ENCODE measurements around the gene FUZ.

FUZ gene

GRCh38 chr19:49774969-49775368 lies 38.1 kb downstream of the FUZ start:
- no peak for DNase-seq

- DNase-seq: no peak
These were observed 39.3 kb downstream of the FUZ start for GRCh38 chr19:49773663-49774350.

- DNase-seq: no peak
These were observed 40.2 kb downstream of the FUZ start for GRCh38 chr19:49772850-49773432.

GRCh38 chr19:49771674-49772139 lies 41.4 kb downstream of the FUZ start:
- no peak for DNase-seq

- DNase-seq: no peak
These were observed 42.6 kb downstream of the FUZ start for GRCh38 chr19:49770529-49770928.

GRCh38 chr19:49767967-49768581 lies 45.0 kb downstream of the FUZ start:
- no peak for DNase-seq

GRCh38 chr19:49767381-49767780 lies 45.7 kb downstream of the FUZ start:
- no peak for DNase-seq

- no peak for DNase-seq
These were observed 46.2 kb downstream of the FUZ start, which contains the start of gene AP2A1 for GRCh38 chr19:49766930-49767299. Gene AP2A1 (plus strand): TSS chr19:49767001. CDS start chr19:49767134, 133 bp downstream.

- peak; percentile 99 for DNase-seq
These were observed 46.8 kb downstream of the FUZ start for GRCh38 chr19:49766007-49766929.

GRCh38 chr19:49764341-49764740 lies 48.8 kb downstream of the FUZ start:
- no peak for DNase-seq

- DNase-seq: no peak
These were observed 49.9 kb downstream of the FUZ start, which contains the start of gene TSKS for GRCh38 chr19:49763230-49763629. Gene TSKS (minus strand): TSS chr19:49763306. CDS start chr19:49763247, 59 bp downstream.

GRCh38 chr19:49761625-49762311 lies 51.3 kb downstream of the FUZ start:
- no peak for DNase-seq

GRCh38 chr19:49761249-49761624 lies 51.9 kb downstream of the FUZ start:
- DNase-seq: no peak

- DNase-seq: no peak
These were observed 54.8 kb downstream of the FUZ start for GRCh38 chr19:49758292-49758691.
